Hippocampal formation (tissue), 2 donors: ENCODE results near the gene ZNF888.
"Not testable (repeated sequence)": the region's sequence is repeated elsewhere in the genome, so short reads cannot be mapped to it uniquely, and the experiment has no call there.

Experiments
- DNase-seq, 2 donors: peaks; one replicate each; lab custom pipeline; 2025; lab: John Stamatoyannopoulos, UW

The ZNF888 gene

DNA sequence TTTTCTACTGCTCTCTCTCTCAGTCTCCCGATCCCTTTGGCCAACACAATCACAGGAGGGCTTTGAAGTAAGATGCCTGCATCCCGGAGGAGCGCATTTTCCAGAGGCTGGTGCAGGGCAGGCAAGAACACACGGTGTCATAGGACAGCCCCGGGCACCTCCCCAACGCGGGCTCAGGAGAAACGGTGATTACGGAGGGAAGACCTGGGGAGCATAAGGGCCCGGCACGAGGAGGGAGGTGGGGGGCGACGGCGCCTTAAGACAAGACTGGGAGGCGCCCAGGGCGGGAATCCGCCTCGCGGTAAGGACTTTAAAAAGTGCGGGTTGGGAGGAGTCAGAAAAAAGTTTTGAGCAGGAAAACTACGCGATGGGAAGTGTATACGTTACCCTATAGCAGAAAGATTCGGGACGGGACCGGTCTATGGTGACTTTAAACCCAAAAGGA, 18.7 kb upstream of the ZNF888 start:
- no peak for DNase-seq

DNA sequence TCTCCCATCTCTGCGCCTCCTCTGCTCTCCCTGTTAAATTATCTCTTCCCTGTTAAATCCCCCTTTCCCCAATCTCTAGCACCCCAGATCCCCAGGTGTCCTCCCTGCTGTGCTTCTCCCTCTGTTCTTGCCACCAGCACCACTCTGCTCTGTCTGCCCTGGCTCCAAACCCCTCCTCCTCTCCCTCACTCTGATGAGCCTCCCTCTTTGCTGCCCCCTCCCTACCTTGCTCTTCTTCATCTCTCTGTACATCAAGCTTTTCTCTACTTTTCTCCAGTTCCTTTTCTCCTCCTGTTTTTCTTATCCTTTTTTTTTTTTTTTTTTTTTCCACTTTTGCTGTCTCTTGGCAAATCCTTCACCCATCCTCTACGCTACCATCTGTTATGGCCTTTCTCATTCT, 18.3 kb upstream of the ZNF888 start:
- DNase-seq, result not testable (repeated sequence)

GRCh38 chr19:52940905-52941304, 17.7 kb upstream of the ZNF888 start:
- not testable (repeated sequence) for DNase-seq

GRCh38 chr19:52938761-52939160, 15.5 kb upstream of the ZNF888 start:
- DNase-seq, result no peak

GRCh38 chr19:52936954-52937325, 13.7 kb upstream of the ZNF888 start:
- no peak for DNase-seq

DNA sequence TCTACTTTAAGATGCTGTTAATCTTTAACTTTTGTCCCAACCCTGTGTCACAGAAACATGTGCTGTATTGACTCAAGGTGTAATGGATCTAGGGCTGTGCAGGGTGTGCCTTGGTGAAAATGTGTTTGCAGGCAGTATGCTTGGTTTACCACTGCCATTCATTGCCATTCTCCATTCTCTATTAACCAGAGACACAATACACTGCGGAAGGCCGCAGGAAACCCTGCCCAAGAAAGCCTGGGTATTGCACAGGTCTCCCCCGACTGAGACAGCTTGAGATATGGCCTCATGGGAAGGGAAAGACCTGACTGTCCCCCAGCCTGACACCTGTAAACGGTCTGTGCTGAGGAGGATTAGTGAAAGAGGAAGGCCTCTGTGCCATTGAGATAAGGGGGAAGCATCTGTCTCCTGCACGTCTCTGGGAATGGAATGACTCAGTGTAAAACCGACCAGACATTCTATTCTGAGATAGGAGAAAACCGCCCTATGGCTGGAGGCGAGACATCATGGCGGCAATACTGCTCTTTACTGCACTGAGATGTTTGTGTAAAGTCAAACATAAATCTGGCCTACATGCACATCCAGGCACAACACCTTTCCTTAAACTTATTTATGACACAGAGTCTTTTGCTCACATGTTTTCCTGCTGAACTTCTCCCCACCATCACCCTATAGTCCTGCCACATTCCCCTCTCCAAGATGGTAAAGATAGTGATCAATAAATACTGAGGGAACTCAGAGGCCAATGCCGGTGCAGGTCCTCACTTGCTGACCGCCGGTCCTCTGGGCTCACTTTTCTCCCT, 13.1 kb upstream of the ZNF888 start:
- no peak for DNase-seq

DNA sequence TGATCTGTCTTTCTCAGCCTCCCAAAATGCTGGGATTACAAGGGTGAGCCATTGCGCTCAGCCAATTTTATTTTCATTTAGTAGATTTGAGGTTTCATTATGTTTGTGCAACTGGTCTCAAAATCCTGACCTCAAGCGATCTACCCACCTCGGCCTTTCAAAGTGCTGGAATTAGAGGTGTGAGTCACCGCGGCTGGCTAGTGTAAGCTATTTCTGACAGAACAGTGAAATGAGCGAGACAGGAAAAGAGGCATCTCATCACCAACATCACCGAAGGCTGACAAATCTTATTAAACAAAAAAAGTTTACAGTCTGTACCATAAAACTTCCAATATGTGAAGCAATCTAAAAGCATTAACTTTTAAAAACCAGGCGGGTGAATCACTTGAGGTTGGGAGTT, 12.2 kb upstream of the ZNF888 start:
- no peak for DNase-seq

DNA sequence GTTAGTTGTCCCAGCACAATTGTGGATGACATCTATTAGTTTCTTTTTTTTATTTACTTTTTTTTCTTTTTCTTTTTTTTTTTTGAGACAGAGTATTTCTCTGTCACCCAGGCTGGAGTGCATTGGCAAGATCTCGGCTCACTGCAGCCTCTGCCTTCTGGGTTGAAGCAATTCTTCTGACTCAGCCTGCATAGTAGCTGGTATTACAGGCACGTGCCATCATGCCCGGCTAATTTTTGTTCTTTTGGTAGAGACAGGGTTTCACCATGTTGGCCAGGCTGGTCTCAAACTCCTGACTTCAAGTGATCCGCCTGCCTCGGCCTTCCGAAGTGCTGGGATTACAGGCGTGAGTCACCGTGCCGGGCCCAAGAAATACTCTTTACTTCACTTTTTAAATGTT, 1.4 kb upstream of the ZNF888 start:
- DNase-seq, result not testable (repeated sequence)

- DNase-seq, result no peak
Measured at GRCh38 chr19:52923778-52924593, 758 bp upstream of the ZNF888 start.

- no peak for DNase-seq
Measured at GRCh38 chr19:52917531-52917930, 5.7 kb downstream of the ZNF888 start.

GRCh38 chr19:52910648-52911047, 12.6 kb downstream of the ZNF888 start:
- DNase-seq, result no peak

- DNase-seq, result not testable (repeated sequence)
Measured at GRCh38 chr19:52904052-52904780, 19.0 kb downstream of the ZNF888 start.

- no peak for DNase-seq
Measured at GRCh38 chr19:52901842-52902241, 21.4 kb downstream of the ZNF888 start.

DNA sequence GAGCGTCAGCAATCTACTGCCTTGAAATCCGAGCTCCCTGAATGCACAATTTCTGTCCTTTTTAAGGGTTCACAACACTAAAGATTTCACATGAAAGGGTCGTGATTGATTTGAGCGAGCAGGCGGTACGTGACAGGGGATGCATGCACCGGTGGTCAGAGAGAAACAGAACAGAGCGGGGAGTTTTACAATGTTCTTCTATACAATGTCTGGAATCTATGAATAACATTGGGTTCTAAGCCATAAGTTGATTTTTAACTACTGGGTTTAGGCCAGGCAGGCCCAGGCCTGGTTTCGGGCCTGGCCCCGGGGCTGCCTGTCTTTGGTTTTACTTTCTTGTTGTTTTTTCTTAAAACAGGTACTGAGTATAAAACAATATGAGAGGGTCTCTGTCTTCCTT, 24.6 kb downstream of the ZNF888 start:
- not testable (repeated sequence) for DNase-seq

GRCh38 chr19:52898101-52898500, 25.1 kb downstream of the ZNF888 start:
- no peak for DNase-seq

DNA sequence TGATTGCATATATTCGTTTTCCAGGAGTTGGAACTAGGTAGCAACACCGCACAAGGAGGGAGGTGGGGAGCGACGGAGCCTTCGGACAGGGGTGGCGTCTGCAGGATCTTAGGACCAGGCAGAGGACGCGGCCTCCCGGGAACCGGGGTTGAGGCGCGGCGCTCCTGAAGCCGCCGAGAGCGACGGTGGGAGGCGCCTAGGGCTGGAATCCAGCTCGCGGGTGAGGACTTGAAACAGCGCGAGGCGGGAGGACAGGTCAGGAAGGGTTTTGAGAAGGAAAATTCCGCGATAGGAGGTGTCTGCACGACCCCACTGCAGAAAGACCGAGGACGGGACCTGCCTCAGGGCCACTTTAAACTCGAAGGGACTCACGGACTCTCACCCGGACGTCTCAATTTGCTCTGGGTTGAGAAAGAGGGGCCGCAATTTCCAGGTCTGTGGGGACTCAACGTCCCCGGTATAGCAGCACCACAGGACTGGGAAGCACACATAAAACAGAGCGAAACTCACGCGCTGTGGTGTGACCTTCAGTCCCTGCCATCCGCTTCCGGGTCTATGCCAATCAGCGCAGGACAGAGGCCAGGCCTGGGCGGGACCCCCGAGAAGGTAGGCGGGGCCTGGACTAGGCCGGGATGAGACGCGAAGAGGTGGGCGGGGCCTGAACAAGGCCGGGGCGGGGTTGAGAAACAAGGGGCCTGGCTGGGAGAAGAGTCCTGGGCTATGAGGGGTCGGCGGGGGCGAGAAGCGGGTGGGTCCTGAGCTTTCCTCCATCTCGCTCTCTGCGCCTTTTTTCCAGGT, 25.9 kb downstream of the ZNF888 start, which contains the start of gene ZNF320:
ZNF320 (minus strand) TSS at position 498 of the 798 bp plus-strand sequence. CDS start 7,380 bp downstream, outside the sequence.
- DNase-seq, result peak; percentile 90 to 97

GRCh38 chr19:52896431-52897137, 26.6 kb downstream of the ZNF888 start:
- no peak for DNase-seq

DNA sequence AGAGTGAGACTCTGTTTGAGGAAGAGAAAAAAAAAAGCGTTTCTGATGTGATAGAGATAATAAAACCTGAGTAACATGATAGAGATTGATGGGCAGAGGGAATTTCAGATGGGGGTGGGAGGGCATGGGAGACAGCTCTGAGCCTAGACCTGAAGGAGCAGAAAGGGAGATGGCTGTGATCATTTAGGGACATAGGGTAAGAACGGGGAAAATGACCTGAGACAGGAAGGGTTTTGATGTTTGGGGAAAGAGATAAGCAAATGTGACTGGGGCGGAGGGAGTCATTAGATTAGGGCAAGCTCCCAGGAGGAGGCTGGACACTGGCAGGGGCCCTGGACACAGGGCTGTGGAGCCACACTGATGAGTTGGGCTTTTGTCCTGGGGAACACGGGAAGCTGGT, 31.9 kb downstream of the ZNF888 start:
- DNase-seq, result no peak

GRCh38 chr19:52889931-52890330, 33.3 kb downstream of the ZNF888 start:
- no peak for DNase-seq

DNA sequence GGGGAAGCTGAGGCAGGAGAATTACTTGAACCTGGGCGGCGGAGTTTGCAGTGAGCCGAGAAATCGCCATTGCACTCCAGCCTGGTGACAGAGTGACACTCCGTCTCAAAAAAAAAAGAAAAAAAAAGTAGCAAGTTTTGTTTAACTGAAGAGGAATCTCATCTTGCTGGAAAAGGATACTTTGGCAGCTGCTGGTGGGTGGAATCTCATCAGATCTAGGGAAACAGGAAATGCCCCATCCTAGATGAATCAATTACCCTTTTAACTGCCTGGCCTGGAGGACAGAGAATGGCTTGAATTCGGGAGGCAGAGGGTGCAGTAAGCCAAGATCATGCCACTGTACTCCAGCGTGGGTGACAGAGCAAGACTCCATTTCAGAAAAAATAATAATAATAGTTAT, 34.2 kb downstream of the ZNF888 start:
- DNase-seq, result no peak

DNA sequence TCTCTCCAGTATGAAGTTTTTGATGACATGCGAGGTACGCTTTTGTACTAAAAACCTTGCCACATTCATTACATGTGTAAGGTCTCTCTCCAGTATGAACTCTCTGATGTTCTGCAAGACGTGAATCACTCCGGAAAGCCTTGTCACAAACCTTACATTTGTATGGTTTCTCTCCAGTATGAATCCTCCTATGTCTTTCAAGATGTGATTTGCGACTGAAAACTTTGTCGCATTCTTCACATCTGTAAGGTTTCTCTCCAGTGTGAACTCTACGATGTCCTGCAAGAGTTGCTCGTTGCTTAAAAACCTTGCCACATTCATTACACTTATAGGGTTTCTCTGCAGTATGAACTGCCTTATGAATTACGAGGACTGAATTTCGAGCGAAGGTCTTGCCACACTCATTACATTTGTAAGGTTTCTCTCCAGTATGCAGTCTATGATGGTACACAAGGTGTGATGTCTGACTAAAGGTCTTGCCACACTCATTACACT, 42.3 kb downstream of the ZNF888 start:
- no peak for DNase-seq
